ENCODE results near the gene LRGUK. TPM values are rescaled to one million over a fixed set of nuclear protein-coding genes. Genes with fewer than 3 reads are reported as not detected.

LRGUK gene
- total RNA-seq, 1 experiment from 2014 or later, result 1.5 TPM

- WGBS (ENCODE audit: extremely low coverage, insufficient read length, low lambda C conversion rate), result no CpG with 5 or more reads among the region's 5 CpGs
- no peak overlapping the region for H2BK5ac ChIP-seq (ENCODE audit: insufficient read length, low read length)
- peak overlapping the region in 1 of 3 experiments; percentile 44; a peak in 1 of 7 replicates for H3K27ac Mint-ChIP-seq
- no peaks in the 10 kb centered on the region for H3K79me2 ChIP-seq (ENCODE audit: insufficient read depth, low read length)
- no peak overlapping the region for H3K4me2 ChIP-seq (ENCODE audit: insufficient read depth, insufficient read length, low read length)
- H3K27ac ChIP-seq (ENCODE audit: insufficient read length, low read depth, low read length), result no peak overlapping the region
- H3K4me3 Mint-ChIP-seq, result no peak overlapping the region
- H3K4ac ChIP-seq (ENCODE audit: low read depth, low read length), result no peak overlapping the region
- H4K8ac ChIP-seq (replicated peaks; ENCODE audit: insufficient read length, low read depth, low read length), result no peak overlapping the region
- no peak for DNase-seq
- peaks cover 0 to 2% (median 0%) of the 10 kb centered on the region in 3 experiments; a peak in 2 of 7 replicates for H3K36me3 Mint-ChIP-seq (ENCODE audit: insufficient read depth in 1 of 3, low read depth in 3 of 3)
- H3K23me2 ChIP-seq (ENCODE audit: insufficient read length, low read depth, low read length, poor library complexity, severe bottlenecking), result no peaks in the 10 kb centered on the region
- H3K18ac ChIP-seq (ENCODE audit: insufficient read length, low read depth, low read length), result no peak overlapping the region
- H2BK20ac ChIP-seq (ENCODE audit: low read depth, low read length, poor library complexity, severe bottlenecking), result no peak overlapping the region
- no peak overlapping the region for H2BK120ac ChIP-seq (ENCODE audit: low read depth, low read length, poor library complexity, severe bottlenecking)
- H4K20me1 ChIP-seq (ENCODE audit: control insufficient read depth, insufficient read depth, insufficient read length), result no peaks in the 10 kb centered on the region
- H3K27me3 Mint-ChIP-seq (ENCODE audit: low read depth), result no peaks in the 10 kb centered on the region
- H3K4me1 Mint-ChIP-seq, result peaks cover 35 to 38% of the 10 kb centered on the region in 2 experiments
- no peaks in the 10 kb centered on the region; a peak in 1 of 5 replicates for H3K9me3 Mint-ChIP-seq
- H2AFZ ChIP-seq (ENCODE audit: low read length), result no peak overlapping the region
- no peak for TF ChIP-seq CTCF (conservative IDR thresholded peaks at IDR 0.05)
- H3K79me1 ChIP-seq (ENCODE audit: insufficient read depth, low read depth, low read length, poor library complexity, severe bottlenecking), result no peaks in the 10 kb centered on the region
- H3K4me1 ChIP-seq (ENCODE audit: insufficient read depth, low read length), result peaks cover 7% of the 10 kb centered on the region; the same call in 1 of the 2 replicates
- H3K9ac ChIP-seq (ENCODE audit: extremely low read depth, insufficient read length, low read length), result no peak overlapping the region
- H3K9me3 ChIP-seq (ENCODE audit: control insufficient read depth, low read depth, low read length), result no peaks in the 10 kb centered on the region
- no peak overlapping the region for H2BK12ac ChIP-seq (ENCODE audit: insufficient read length, low read depth, low read length)
- H3K27me3 ChIP-seq (ENCODE audit: insufficient read depth, low read length), result no peaks in the 10 kb centered on the region
- H2AK5ac ChIP-seq (ENCODE audit: insufficient read length, low read length), result no peak overlapping the region
- no peak overlapping the region for H4K91ac ChIP-seq (ENCODE audit: insufficient read length, low read depth, low read length)
- no peak overlapping the region for H3T11ph ChIP-seq (ENCODE audit: low read length)
- H3K23ac ChIP-seq (ENCODE audit: insufficient read length, low read depth, low read length), result no peak overlapping the region
- no peak overlapping the region for H3K56ac ChIP-seq (ENCODE audit: insufficient read length, low read depth, low read length)
- no peak overlapping the region for H4K5ac ChIP-seq (ENCODE audit: insufficient read length, low read depth, low read length)
- no peak overlapping the region for H2BK15ac ChIP-seq (ENCODE audit: low read depth, low read length)
- H3K14ac ChIP-seq (ENCODE audit: insufficient read depth, low read length), result no peak overlapping the region
These were observed 28.7 kb downstream of the LRGUK start for GRCh38 chr7:134155871-134156270.
